ENCODE results near the gene SIRT3. TPM values are rescaled to one million over a fixed set of nuclear protein-coding genes. Genes with fewer than 3 reads are reported as not detected.

Gene SIRT3
- 10 to 100 TPM; 19.6 to 23.3 TPM for total RNA-seq

DNA sequence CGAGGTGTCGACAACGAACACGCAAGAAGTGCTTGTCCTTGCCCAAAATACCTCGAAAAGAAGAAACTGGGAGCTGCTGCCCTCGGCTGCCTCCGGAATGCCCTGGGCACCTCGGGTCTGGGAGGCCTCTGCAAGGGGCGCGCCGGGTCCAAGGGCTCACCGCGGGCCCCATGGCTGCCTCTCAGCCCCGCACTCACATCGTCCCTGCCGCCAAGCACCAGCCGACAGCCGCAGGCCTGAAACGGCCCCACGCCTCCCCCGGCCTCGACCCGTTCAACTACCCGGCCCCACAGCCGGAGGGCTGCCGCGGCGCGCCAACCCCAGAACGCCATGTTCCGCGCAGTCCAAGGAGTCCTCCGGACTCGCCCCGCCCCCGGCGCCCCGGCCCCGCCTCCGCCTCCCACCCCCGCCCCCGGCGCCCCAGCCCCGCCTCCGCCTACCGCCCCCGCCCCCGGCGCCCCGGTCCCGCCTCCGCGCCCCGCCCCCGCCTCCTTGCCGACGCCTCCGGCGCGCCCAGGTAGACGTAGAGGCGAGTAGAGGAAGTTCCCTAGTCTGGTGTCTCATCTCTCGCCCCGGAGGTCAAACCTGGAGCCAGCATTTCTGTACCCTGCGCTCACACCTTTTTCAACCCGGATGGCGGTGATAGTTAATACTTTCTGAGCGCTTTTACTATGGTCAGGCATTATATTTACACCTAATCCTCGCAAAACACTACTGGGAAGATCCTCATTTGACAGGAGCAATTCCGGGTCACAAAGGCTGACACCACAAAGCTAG is at the start of gene SIRT3:
Gene SIRT3, minus strand, starts transcription at position 346 of the 777 bp plus-strand sequence. Its CDS starts 14 bp downstream, at position 332.
- intact Hi-C loops (cut with DNase I, micrococcal nuclease), result loop anchor here (1.0 to 5.0 kb wide), 15 partner anchors 29 to 560 kb away; partner anchors contain the start of genes BET1L (in 2 of the 2), RIC8A (in 2 of the 2), HRAS (in 1 of the 2) and PGGHG (in 1 of the 2)
- ChIA-PET CTCF (interaction anchor here (0.6 to 9.8 kb wide), 5 partner anchors 15 to 171 kb away, joined by 3 to 69 read pairs (median 4); partner anchors contain the start of genes BET1L and RIC8A), POLR2A (interaction anchor here (0.7 to 3.9 kb wide), 2 partner anchors 29 to 82 kb away, joined by 3 to 25 read pairs; partner anchors contain the start of genes BET1L and RIC8A)
- H3K9me3 Mint-ChIP-seq (ENCODE audit: low read depth), result no peaks in the 10 kb centered on the region
- H3K4me3 Mint-ChIP-seq, result peak within 1 kb of the TSS; percentile 92
- H3K4me1 Mint-ChIP-seq, result peaks cover 40% of the 10 kb centered on the region
- H3K27ac Mint-ChIP-seq, result peak within 1 kb of the TSS; percentile 99
- no peaks in the 10 kb centered on the region for H3K27me3 Mint-ChIP-seq
- peaks cover 21% of the 10 kb centered on the region for H3K36me3 Mint-ChIP-seq (ENCODE audit: low read depth)
- peak; percentile 79 for ATAC-seq
- DNase-seq, result peak; percentile 86

DNA sequence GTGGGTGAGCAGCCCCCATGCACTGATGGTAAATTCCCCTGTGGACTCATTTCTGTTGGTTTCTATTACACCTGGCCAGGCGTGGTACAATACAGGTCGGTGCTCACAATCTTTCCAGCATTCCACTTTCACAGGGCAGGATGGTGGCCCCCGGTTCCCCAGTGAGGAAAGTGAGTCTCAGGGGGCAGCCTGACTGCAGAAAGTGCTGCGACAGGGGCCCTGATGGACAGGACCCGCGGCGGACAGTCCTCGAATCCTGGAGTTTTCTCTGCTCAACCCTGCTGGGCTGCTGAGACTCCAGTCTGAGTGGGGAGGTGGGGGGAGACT is 49.7 kb upstream of the SIRT3 start:
- DNase-seq (no peak), ATAC-seq (no peak)
- peaks cover 48% of the 10 kb centered on the region for H3K4me1 Mint-ChIP-seq
- ChIA-PET POLR2A (no interaction called here), CTCF (interaction anchor here (1.0 to 1.2 kb wide), 2 partner anchors 14 to 35 kb away, joined by 3 read pairs; no protein-coding TSS in a partner anchor)
- H3K9me3 Mint-ChIP-seq (ENCODE audit: low read depth), result no peaks in the 10 kb centered on the region
- H3K4me3 Mint-ChIP-seq, result no peak overlapping the region
- H3K36me3 Mint-ChIP-seq (ENCODE audit: low read depth), result peaks cover 8% of the 10 kb centered on the region
- intact Hi-C loops (cut with DNase I, micrococcal nuclease), result loop anchor here in 1 of 2 experiments (5.0 kb wide), 1 partner anchor 49 kb away; the partner anchor contains the start of genes PSMD13 and SIRT3
- no peak overlapping the region for H3K27ac Mint-ChIP-seq
- peaks cover 15% of the 10 kb centered on the region for H3K27me3 Mint-ChIP-seq

DNA sequence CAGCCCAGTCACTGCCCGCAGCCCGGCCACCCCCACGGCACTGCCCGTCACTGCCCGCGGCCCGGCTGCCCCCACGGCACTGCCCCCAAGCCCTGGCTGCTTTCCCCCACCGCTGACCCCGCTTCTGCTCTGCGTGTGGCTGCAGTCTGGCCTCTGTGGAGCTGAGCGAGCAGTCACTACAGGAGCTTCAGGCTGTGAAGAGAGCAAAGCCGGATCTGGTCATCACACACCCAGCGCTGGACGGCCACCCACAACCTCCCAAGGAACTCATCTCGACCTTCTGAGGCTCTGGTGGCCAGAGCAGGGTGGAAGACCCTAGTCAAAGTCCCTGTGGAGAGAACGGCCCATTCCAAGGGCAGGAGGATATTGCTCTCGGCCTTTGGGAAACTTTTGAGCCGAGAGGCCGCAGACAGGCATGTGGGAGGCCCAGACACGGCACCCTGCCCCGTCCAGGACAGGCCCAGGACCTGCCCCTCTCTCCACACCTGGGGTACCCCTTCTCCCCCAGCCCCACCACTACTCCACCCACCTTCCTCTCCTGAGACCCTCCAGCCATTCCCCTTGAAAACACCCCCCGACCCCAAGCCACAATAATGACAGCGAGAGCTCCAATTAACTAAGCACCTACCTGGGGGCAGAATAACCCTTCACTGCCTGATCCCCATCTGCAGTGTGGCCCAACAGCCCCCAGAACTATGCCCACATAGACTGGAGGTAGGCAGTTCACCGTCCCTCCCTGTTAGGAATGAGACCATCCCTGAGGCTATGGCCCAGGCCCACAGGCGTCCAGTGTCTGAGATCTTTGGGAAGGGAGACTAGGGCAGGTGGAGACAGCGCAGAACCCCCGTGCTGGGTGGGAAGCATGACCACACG is 49.1 kb upstream of the SIRT3 start:
- DNase-seq, result no peak
- Mint-ChIP-seq H3K27me3 (peaks cover 18% of the 10 kb centered on the region), H3K27ac (no peak overlapping the region), H3K9me3 (ENCODE audit: low read depth) (no peaks in the 10 kb centered on the region), H3K4me3 (no peak overlapping the region), H3K36me3 (ENCODE audit: low read depth) (peaks cover 7% of the 10 kb centered on the region), H3K4me1 (peaks cover 50% of the 10 kb centered on the region)
- CTCF ChIA-PET, result interaction anchor here (0.5 to 2.3 kb wide), 4 partner anchors 17 to 35 kb away, joined by 3 to 8 read pairs (median 4); no protein-coding TSS in a partner anchor
- POLR2A ChIA-PET, result no interaction called here
- intact Hi-C loops (cut with DNase I, micrococcal nuclease), result loop anchor here in 1 of 2 experiments (5.0 kb wide), 1 partner anchor 48 kb away; the partner anchor contains the start of genes PSMD13 and SIRT3
- no peak for ATAC-seq

DNA sequence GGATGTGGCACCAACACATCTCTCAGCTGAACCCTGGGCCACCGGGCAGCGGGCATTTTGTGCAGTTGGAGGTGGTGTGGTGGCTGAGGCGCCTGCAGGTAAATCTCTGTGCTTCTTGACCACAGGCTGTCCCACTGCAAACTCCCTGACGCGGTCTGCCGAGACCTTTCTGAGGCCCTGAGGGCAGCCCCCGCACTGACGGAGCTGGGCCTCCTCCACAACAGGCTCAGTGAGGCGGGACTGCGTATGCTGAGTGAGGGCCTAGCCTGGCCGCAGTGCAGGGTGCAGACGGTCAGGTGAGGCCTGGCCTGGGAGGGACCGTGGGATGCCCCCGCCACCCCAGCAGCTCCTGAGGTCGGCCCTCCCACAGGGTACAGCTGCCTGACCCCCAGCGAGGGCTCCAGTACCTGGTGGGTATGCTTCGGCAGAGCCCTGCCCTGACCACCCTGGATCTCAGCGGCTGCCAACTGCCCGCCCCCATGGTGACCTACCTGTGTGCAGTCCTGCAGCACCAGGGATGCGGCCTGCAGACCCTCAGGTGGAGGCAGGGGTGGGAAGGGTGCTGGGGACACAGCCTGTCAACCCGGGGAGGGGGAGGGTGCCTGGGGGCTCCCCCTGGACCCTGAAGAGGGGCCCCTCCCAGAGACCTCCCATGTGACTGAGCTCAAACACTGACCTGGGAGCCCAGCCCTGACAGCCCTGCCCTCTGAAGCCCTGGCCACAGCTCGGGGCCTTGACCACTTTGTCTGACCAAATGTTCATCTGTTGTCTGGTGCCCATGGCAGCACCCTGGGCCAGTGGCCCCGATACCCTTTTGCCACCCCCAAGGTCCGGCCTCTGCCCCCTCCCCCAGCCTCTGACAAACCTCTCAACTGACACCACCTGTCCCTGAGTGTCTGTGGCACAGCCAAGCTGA is 48.2 kb upstream of the SIRT3 start:
- H3K27ac Mint-ChIP-seq, result no peak overlapping the region
- H3K9me3 Mint-ChIP-seq (ENCODE audit: low read depth), result no peaks in the 10 kb centered on the region
- ChIA-PET POLR2A (interaction anchor here (0.6 kb wide), 1 partner anchor 9 kb away, joined by 5 read pairs; no protein-coding TSS in a partner anchor), CTCF (interaction anchor here (0.5 to 2.3 kb wide), 8 partner anchors 16 to 227 kb away, joined by 3 to 8 read pairs (median 4); no protein-coding TSS in a partner anchor)
- H3K4me1 Mint-ChIP-seq, result peaks cover 46% of the 10 kb centered on the region
- peaks cover 19% of the 10 kb centered on the region for H3K27me3 Mint-ChIP-seq
- H3K36me3 Mint-ChIP-seq (ENCODE audit: low read depth), result peaks cover 7% of the 10 kb centered on the region
- no peak overlapping the region for H3K4me3 Mint-ChIP-seq
- ATAC-seq, result no peak
- intact Hi-C loops (cut with DNase I, micrococcal nuclease), result loop anchor here in 1 of 2 experiments (5.0 kb wide), 1 partner anchor 47 kb away; the partner anchor contains the start of genes PSMD13 and SIRT3
- peak; percentile 5 for DNase-seq

DNA sequence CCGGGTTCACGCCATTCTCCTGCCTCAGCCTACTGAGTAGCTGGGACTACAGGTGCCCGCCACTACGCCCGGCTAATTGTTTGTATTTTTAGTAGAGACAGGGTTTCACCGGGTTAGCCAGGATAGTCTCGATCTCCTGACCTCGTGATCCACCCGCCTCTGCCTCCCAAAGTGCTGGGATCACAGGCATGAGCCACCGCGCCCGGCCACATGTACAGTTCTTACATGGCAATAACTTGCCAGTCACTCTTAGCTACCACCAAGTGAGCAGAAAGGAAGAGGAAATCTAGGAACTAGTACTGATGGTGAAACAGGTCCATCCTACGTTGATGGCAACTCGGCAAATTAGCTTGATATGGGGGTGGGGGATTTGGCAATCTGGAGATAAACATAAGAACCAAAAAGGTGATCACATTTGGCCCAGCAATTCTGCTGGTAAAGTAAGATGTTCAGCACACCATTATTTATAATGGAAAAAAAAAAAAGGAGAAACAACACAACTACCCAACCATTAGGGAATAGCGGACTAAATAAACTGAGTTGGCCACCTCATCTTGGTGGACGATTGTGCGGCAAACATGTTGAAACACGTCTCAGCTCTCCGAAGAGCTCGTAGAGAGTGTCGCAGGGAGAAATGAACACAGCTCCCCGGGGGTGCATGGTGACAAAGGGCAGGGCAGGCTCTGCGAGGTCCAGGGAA is 47.4 kb upstream of the SIRT3 start:
- H3K4me3 Mint-ChIP-seq, result no peak overlapping the region
- no peak overlapping the region for H3K27ac Mint-ChIP-seq
- intact Hi-C loops (cut with DNase I, micrococcal nuclease), result no loop called here
- no peaks in the 10 kb centered on the region for H3K9me3 Mint-ChIP-seq (ENCODE audit: low read depth)
- DNase-seq, result peak; percentile 6
- no peak for ATAC-seq
- peaks cover 48% of the 10 kb centered on the region for H3K4me1 Mint-ChIP-seq
- POLR2A ChIA-PET, result interaction anchor here (0.6 to 0.8 kb wide), 2 partner anchors 8 to 75 kb away, joined by 3 to 5 read pairs; no protein-coding TSS in a partner anchor
- peaks cover 7% of the 10 kb centered on the region for H3K36me3 Mint-ChIP-seq (ENCODE audit: low read depth)
- CTCF ChIA-PET, result interaction anchor here (0.6 to 2.3 kb wide), 6 partner anchors 22 to 228 kb away, joined by 3 to 8 read pairs (median 4); no protein-coding TSS in a partner anchor
- H3K27me3 Mint-ChIP-seq, result peaks cover 21% of the 10 kb centered on the region

DNA sequence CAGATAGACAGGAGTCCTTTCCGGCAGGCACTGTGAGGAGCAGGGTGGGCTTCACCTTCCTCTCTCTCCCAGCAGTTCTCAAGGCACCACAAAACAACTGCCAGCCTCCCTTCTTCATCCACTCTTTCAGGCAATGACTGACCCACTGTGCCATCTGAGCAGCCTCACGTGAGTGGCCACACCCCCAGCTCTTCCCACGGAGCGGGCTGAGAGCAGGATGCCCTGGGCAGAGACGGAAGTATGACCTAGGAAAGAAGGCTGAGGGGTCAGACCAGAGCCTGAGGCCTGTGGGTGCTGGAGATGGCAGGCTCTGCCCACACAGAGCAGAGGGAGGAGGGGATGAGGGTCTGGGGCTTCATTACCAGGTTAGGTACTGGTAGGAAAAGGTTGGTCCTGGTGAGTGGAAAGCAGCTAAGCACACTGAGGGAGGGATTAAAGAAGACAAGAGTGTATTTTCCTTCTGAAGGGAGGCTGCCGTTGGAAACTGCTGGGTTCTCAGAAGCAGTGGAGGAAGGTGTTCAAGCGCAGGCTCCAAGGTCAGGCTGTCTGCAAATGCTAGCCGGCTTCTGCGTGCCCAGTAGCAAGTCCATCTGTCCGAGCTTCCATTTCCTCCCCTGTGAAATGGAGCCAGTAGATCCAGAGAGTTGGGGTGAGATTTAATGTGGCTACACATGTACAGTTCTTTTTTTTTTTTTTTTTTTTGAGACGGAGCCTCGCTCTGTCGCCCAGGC is 46.7 kb upstream of the SIRT3 start:
- H3K36me3 Mint-ChIP-seq (ENCODE audit: low read depth), result peaks cover under 1% of the 10 kb centered on the region

DNA sequence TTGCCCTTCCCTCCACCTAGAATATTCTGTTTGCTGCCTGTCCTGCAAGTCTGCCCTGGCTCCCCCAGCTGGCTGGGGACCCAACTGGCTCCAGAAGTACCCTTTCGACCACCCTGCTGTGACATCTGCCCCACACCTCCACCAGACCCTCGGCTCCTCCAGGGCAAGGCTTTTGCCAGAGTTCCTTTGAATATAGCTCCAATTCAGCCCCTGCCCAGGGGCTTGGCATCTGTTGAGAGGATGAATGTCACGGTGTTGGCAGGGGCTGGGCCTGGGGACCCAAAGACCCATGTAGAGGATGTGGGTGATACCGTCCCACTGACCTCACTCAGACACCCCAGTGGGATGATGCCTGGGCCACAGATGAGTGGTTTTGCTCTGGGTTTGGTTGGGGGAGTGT is 46.0 kb upstream of the SIRT3 start:
- POLR2A ChIA-PET, result interaction anchor here (1.0 kb wide), 1 partner anchor 74 kb away, joined by 4 read pairs; the partner anchor contains the start of genes BET1L and RIC8A
- Mint-ChIP-seq H3K27me3 (peaks cover 21% of the 10 kb centered on the region), H3K27ac (no peak overlapping the region), H3K9me3 (ENCODE audit: low read depth) (peaks cover 1% of the 10 kb centered on the region), H3K4me1 (peaks cover 50% of the 10 kb centered on the region), H3K4me3 (peak overlapping the region; percentile 65), H3K36me3 (ENCODE audit: low read depth) (no peaks in the 10 kb centered on the region)
- DNase-seq, result peak; percentile 4
- CTCF ChIA-PET, result interaction anchor here (1.2 to 4.0 kb wide), 4 partner anchors 23 to 35 kb away, joined by 3 to 32 read pairs (median 6); no protein-coding TSS in a partner anchor
- ATAC-seq, result no peak
- intact Hi-C loops (cut with DNase I, micrococcal nuclease), result no loop called here

More for the DNA sequence above, 46.7 kb upstream of the SIRT3 start:
- Mint-ChIP-seq H3K27me3 (peaks cover 21% of the 10 kb centered on the region), H3K4me3 (no peak overlapping the region), H3K27ac (no peak overlapping the region), H3K9me3 (ENCODE audit: low read depth) (no peaks in the 10 kb centered on the region), H3K4me1 (peaks cover 50% of the 10 kb centered on the region)
- DNase-seq (peak; percentile 4), ATAC-seq (no peak)
- ChIA-PET POLR2A (interaction anchor here (0.8 to 1.0 kb wide), 2 partner anchors 75 to 76 kb away, joined by 3 to 4 read pairs; partner anchors contain the start of genes BET1L and RIC8A), CTCF (interaction anchor here (1.1 to 2.3 kb wide), 5 partner anchors 22 to 66 kb away, joined by 3 to 8 read pairs (median 5); no protein-coding TSS in a partner anchor)
- intact Hi-C loops (cut with DNase I, micrococcal nuclease), result no loop called here

DNA sequence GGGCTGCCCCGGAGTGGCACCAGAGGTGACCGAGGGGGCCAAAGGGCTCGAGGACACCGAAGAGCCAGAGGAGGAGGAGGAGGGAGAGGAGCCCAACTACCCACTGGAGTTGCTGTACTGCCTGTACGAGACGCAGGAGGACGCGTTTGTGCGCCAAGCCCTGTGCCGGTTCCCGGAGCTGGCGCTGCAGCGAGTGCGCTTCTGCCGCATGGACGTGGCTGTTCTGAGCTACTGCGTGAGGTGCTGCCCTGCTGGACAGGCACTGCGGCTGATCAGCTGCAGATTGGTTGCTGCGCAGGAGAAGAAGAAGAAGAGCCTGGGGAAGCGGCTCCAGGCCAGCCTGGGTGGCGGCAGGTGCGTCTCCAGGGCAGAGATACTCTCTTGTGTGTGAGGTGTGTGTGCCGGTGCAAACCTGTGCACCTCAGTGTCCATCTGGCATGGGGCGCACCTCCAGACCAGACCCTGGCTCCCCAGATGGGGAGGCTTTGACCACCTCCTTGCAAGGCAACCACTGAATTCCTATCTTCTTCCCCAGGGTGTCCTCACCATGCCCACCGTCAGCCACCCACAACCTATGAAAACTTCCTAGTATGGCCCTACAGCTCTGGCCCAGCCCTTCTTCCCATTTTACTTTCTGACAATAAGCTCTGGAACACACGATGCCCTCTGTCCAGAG is 45.5 kb upstream of the SIRT3 start:
- peaks cover 45% of the 10 kb centered on the region for H3K4me1 Mint-ChIP-seq

More for the DNA sequence above, 45.5 kb upstream of the SIRT3 start:
- POLR2A ChIA-PET, result interaction anchor here (1.0 to 1.1 kb wide), 2 partner anchors 8 to 74 kb away, joined by 3 to 4 read pairs; partner anchors contain the start of genes BET1L and RIC8A
- CTCF ChIA-PET, result interaction anchor here (0.6 to 4.0 kb wide), 9 partner anchors 14 to 82 kb away, joined by 3 to 32 read pairs (median 4); no protein-coding TSS in a partner anchor
- no peak overlapping the region for H3K27ac Mint-ChIP-seq
- peaks cover 5% of the 10 kb centered on the region for H3K9me3 Mint-ChIP-seq (ENCODE audit: low read depth)
- peak overlapping the region; percentile 65 for H3K4me3 Mint-ChIP-seq
- peaks cover 3% of the 10 kb centered on the region for H3K36me3 Mint-ChIP-seq (ENCODE audit: low read depth)
- intact Hi-C loops (cut with DNase I, micrococcal nuclease), result no loop called here
- H3K27me3 Mint-ChIP-seq, result peaks cover 21% of the 10 kb centered on the region
- DNase-seq (peak; percentile 57), ATAC-seq (no peak)
